ENCODE data around the gene MTMR12.

The MTMR12 gene

GRCh38 chr5:32187675-32188074, 125.1 kb downstream of the MTMR12 start:
- H3K4me3 ChIP-seq (ENCODE audit: low read length): no peak overlapping the region
- no peaks in the 10 kb centered on the region for H4K20me1 ChIP-seq (ENCODE audit: control insufficient read depth, insufficient read depth, low read depth, low read length)
- TF ChIP-seq CTCF (IDR thresholded peaks at IDR 0.05; ENCODE audit: low read depth, low read length, poor library complexity, severe bottlenecking) (no peak), EZH2phosphoT487 (IDR thresholded peaks at IDR 0.05; ENCODE audit: borderline replicate concordance, low read length) (no peak)
- no peaks in the 10 kb centered on the region for H3K79me2 ChIP-seq (ENCODE audit: control insufficient read depth, low read length)
- no peaks in the 10 kb centered on the region for H3F3A ChIP-seq (ENCODE audit: control insufficient read depth, insufficient read depth)
- peaks cover 5% of the 10 kb centered on the region for H3K4me1 ChIP-seq (ENCODE audit: control insufficient read depth, low read length)
- 0 out of 2 replicates have a peak, but pooled peaks cover 6% of the 10 kb centered on the region for H3K9me3 ChIP-seq (ENCODE audit: control insufficient read depth, insufficient read depth, low read length)
- no peak overlapping the region for H3K4me2 ChIP-seq (ENCODE audit: low read length)
- H3K27ac ChIP-seq (ENCODE audit: low read depth, low read length): no peak overlapping the region
- H3K36me3 ChIP-seq (ENCODE audit: control insufficient read depth, low read length): no peaks in the 10 kb centered on the region
- no peaks in the 10 kb centered on the region for H3K9me2 ChIP-seq (replicated peaks; ENCODE audit: control insufficient read depth, low read length)
- H3K27me3 ChIP-seq (ENCODE audit: control insufficient read depth, low read length): no peaks in the 10 kb centered on the region

- Histone ChIP-seq H3K79me2 (ENCODE audit: control insufficient read depth, low read length) (no peaks in the 10 kb centered on the region), H3K9me2 (replicated peaks; ENCODE audit: control insufficient read depth, low read length) (no peaks in the 10 kb centered on the region), H4K20me1 (ENCODE audit: control insufficient read depth, insufficient read depth, low read depth, low read length) (no peaks in the 10 kb centered on the region), H3K36me3 (ENCODE audit: control insufficient read depth, low read length) (no peaks in the 10 kb centered on the region), H3K27ac (ENCODE audit: low read depth, low read length) (no peak overlapping the region), H3K9me3 (ENCODE audit: control insufficient read depth, insufficient read depth, low read length) (0 out of 2 replicates have a peak, but pooled peaks cover 3% of the 10 kb centered on the region), H3K4me3 (ENCODE audit: low read length) (0 out of 2 replicates have a peak overlapping the region, but pooled peaks have one; percentile 23), H3K4me2 (ENCODE audit: low read length) (peak overlapping the region; percentile 37), H3K27me3 (ENCODE audit: control insufficient read depth, low read length) (no peaks in the 10 kb centered on the region), H3F3A (ENCODE audit: control insufficient read depth, insufficient read depth) (no peaks in the 10 kb centered on the region), H3K4me1 (ENCODE audit: control insufficient read depth, low read length) (peaks cover 15% of the 10 kb centered on the region)
- TF ChIP-seq EZH2phosphoT487 (IDR thresholded peaks at IDR 0.05; ENCODE audit: borderline replicate concordance, low read length) (no peak), CTCF (IDR thresholded peaks at IDR 0.05; ENCODE audit: low read depth, low read length, poor library complexity, severe bottlenecking) (no peak)
Observed at GRCh38 chr5:32182463-32183063, 130.2 kb downstream of the MTMR12 start.

Measured in DOHH2 (cell line).